Lower lobe of right lung (tissue), 2 donors: ENCODE data around the gene NAPA. TPM values are rescaled to one million over a fixed set of nuclear protein-coding genes. Genes with fewer than 3 reads are reported as not detected.

Experiments used
- ATAC-seq, 2 donors: fragments of 200-7000 bp; cut with Tn5 transposase; one replicate each; pipeline ENCODE4 v1.9.1; 2020 to 2022; ENCODE audit warnings: mild to moderate bottlenecking in 2 of 2, moderate library complexity in 2 of 2
- DNase-seq: peaks from one replicate; pipeline ENCODE4 v3.0.0-alpha.2; 2020
- H3K27ac ChIP-seq: fragments of 200-600 bp; one replicate; pipeline ENCODE4 v1.8.0; 2022
- H3K27me3 ChIP-seq: fragments of 200-600 bp; one replicate; pipeline ENCODE4 v1.8.0; 2022; ENCODE audit warnings: low read depth
- H3K36me3 ChIP-seq: fragments of 200-600 bp; one replicate; pipeline ENCODE4 v1.8.0; 2022; ENCODE audit warnings: mild to moderate bottlenecking
- H3K4me1 ChIP-seq: fragments of 200-600 bp; one replicate; pipeline ENCODE4 v1.8.0; 2022
- H3K4me3 ChIP-seq: fragments of 200-600 bp; one replicate; pipeline ENCODE4 v1.8.0; 2022; ENCODE audit warnings: mild to moderate bottlenecking
- H3K9me3 ChIP-seq: fragments of 200-600 bp; one replicate; pipeline ENCODE4 v1.8.0; 2022
- CTCF ChIP-seq: fragments of 200-600 bp; IDR thresholded peaks from one replicate; pipeline ENCODE4 v1.8.0; 2022; ENCODE audit warnings: antibody characterized with exemption, mild to moderate bottlenecking
- intact Hi-C: fragments of 100-400 bp; cut with DNase I; formaldehyde crosslinking; loops from one replicate; pipeline ENCODE4 v1.11.0; 2022
- total RNA-seq: library from RNA; stranded (reverse); fragmentation: NEBNext Ultra II Directional; extraction: Animal tissue kit (Norgen Biotek cat#: 25700); gene quantifications from one replicate; pipeline ENCODE4 v1.2.1, GENCODE V29; 2021
- donor health status: DM: no; HTN: yes; CAD: no; lungs with severe emphysema.

NAPA gene
- total RNA-seq, 1 donor from 2014 or later = 115 TPM

GRCh38 chr19:47470447-47471195, 44.2 kb downstream of the NAPA start:
- H3K4me3 ChIP-seq = no peak overlapping the region
- peaks cover 53% of the 10 kb centered on the region for H3K27me3 ChIP-seq

DNA sequence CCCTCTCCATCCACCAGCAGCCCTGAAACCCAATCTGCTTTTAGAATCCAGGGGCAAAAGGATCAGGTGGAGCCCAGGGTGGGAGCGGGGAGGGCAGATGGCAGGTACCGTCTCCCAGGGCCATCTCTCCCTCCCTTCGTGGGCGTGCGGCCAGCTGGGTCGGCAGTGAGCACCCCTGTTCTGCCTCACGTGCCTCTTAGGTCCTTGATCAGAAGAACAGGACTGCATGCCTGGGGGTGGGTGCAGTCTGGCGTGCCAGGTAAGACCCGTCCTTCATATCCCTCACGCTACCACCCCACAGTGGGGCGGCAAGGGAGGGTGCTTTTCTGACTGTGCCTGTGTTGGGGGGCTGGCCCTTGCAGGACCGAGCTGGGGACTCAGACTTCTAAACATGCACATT, 45.1 kb downstream of the NAPA start:
- no peak overlapping the region for H3K4me3 ChIP-seq
- intact Hi-C loops = no loop called here
- no peaks in the 10 kb centered on the region for H3K36me3 ChIP-seq
- no peak for TF ChIP-seq CTCF
- H3K4me1 ChIP-seq = no peaks in the 10 kb centered on the region
- H3K27me3 ChIP-seq = peaks cover 53% of the 10 kb centered on the region
- DNase-seq (no peak), ATAC-seq (no peak)
- H3K27ac ChIP-seq = no peak overlapping the region
- no peaks in the 10 kb centered on the region for H3K9me3 ChIP-seq

More at GRCh38 chr19:47470447-47471195, 44.2 kb downstream of the NAPA start:
- no peak for DNase-seq
- ATAC-seq = no peak
- Histone ChIP-seq H3K9me3 (no peaks in the 10 kb centered on the region), H3K27ac (no peak overlapping the region), H3K36me3 (no peaks in the 10 kb centered on the region), H3K4me1 (no peaks in the 10 kb centered on the region)
- intact Hi-C loops = no loop called here
- TF ChIP-seq CTCF = no peak

DNA sequence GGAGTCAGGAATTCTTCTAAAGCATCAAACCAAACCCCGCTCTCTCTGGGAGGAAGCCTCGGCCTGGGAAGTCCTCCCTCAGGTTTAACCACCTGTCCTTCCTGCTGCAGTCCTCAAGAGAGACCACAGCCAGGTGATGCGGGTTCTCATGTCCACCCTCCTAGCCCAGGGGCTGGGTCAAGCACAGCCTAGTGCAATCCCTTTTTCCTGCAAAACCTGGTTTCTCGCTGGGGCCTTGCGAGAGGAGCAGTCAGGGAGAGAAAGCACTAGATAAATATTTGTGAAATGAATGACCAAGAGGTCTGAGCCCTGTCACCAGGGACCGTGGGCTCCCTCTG, 45.5 kb downstream of the NAPA start:
- no peak for TF ChIP-seq CTCF
- Histone ChIP-seq H3K4me1 (no peaks in the 10 kb centered on the region), H3K27ac (no peak overlapping the region), H3K36me3 (no peaks in the 10 kb centered on the region), H3K9me3 (no peaks in the 10 kb centered on the region), H3K27me3 (peaks cover 55% of the 10 kb centered on the region), H3K4me3 (no peak overlapping the region)
- intact Hi-C loops = no loop called here
- DNase-seq (no peak), ATAC-seq (no peak)

GRCh38 chr19:47467914-47468313, 46.9 kb downstream of the NAPA start:
- Histone ChIP-seq H3K27ac (no peak overlapping the region), H3K9me3 (no peaks in the 10 kb centered on the region), H3K4me1 (no peaks in the 10 kb centered on the region), H3K4me3 (no peak overlapping the region), H3K27me3 (peaks cover 54% of the 10 kb centered on the region), H3K36me3 (no peaks in the 10 kb centered on the region)
- intact Hi-C loops = no loop called here
- DNase-seq (no peak), ATAC-seq (no peak)
- no peak for TF ChIP-seq CTCF

DNA sequence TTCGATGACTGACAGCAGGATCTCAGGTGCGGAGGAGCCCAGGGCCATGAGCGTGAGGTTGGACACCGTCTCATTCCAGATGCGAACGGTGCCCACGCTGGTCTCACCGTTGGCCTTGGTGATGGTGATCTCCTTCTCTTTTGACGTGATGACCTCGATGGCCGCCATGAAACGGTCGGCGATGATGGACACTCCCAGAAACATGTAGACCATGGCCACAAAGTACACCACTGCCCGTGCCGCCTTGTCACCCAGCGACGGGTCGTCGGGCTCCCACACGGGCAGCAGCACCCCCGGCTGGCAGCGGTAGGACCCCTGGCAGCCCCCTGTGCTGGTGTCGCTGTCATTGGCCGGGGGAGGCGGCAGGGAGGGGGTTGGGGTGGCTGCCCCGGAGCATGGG, 48.9 kb downstream of the NAPA start:
- intact Hi-C loops = no loop called here
- Histone ChIP-seq H3K27ac (no peak overlapping the region), H3K36me3 (no peaks in the 10 kb centered on the region), H3K4me3 (no peak overlapping the region), H3K4me1 (no peaks in the 10 kb centered on the region), H3K27me3 (peaks cover 41% of the 10 kb centered on the region), H3K9me3 (no peaks in the 10 kb centered on the region)
- no peak for ATAC-seq
- DNase-seq = no peak
- no peak for TF ChIP-seq CTCF
